Measurements from ENCODE around the gene PGAP2. TPM values are rescaled to one million over a fixed set of nuclear protein-coding genes. Genes with fewer than 3 reads are reported as not detected.

The PGAP2 gene
- total RNA-seq, 6 donors from 2014 or later = 19.5 to 106 (median 25.2) TPM

- no peaks in the 10 kb centered on the region for H3K27me3 ChIP-seq
- 33 to 67% methylated on average over 1 of the region's 1 CpG for WGBS, 2 donors
- peaks cover 69 to 80% (median 73%) of the 10 kb centered on the region in 4 donors for H3K4me1 ChIP-seq
- DNase-seq (no peak), ATAC-seq (ENCODE audit: low FRiP score in 2 of 2) (no peak)
- H3K4me3 ChIP-seq = no peak overlapping the region
- TF ChIP-seq POLR2AphosphoS5 (IDR thresholded peaks at IDR 0.05) (no peak), EP300 (IDR thresholded peaks at IDR 0.05) (no peak)
- H3K9me3 ChIP-seq = no peaks in the 10 kb centered on the region
- no peaks in the 10 kb centered on the region for H3K36me3 ChIP-seq
- H3K27ac ChIP-seq = no peak overlapping the region
These were observed 53.3 kb downstream of the PGAP2 start for GRCh38 chr11:3861683-3862082.

- Histone ChIP-seq H3K36me3 (no peaks in the 10 kb centered on the region), H3K27ac (peak overlapping the region; percentile 70 to 83 (median 78)), H3K4me1 (peaks cover 51 to 69% (median 53%) of the 10 kb centered on the region in 4 donors), H3K9me3 (no peaks in the 10 kb centered on the region), H3K4me3 (no peak overlapping the region), H3K27me3 (no peaks in the 10 kb centered on the region)
- TF ChIP-seq, protein P1, sequence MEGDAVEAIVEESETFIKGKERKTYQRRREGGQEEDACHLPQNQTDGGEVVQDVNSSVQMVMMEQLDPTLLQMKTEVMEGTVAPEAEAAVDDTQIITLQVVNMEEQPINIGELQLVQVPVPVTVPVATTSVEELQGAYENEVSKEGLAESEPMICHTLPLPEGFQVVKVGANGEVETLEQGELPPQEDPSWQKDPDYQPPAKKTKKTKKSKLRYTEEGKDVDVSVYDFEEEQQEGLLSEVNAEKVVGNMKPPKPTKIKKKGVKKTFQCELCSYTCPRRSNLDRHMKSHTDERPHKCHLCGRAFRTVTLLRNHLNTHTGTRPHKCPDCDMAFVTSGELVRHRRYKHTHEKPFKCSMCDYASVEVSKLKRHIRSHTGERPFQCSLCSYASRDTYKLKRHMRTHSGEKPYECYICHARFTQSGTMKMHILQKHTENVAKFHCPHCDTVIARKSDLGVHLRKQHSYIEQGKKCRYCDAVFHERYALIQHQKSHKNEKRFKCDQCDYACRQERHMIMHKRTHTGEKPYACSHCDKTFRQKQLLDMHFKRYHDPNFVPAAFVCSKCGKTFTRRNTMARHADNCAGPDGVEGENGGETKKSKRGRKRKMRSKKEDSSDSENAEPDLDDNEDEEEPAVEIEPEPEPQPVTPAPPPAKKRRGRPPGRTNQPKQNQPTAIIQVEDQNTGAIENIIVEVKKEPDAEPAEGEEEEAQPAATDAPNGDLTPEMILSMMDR (IDR thresholded peaks at IDR 0.05) = no peak
- TF ChIP-seq POLR2A (IDR thresholded peaks at IDR 0.05) = no peak
- no peak for TF ChIP-seq EP300 (IDR thresholded peaks at IDR 0.05)
- no peak for TF ChIP-seq POLR2AphosphoS5 (IDR thresholded peaks at IDR 0.05)
- 29% methylated on average over 3 of the region's 3 CpGs for WGBS, 2 donors
- DNase-seq (no peak), ATAC-seq (ENCODE audit: low FRiP score in 2 of 2) (no peak)
These were observed 57.2 kb downstream of the PGAP2 start for GRCh38 chr11:3865388-3866193.

GRCh38 chr11:3866206-3866605, 57.8 kb downstream of the PGAP2 start:
- 31 to 52% methylated on average over 5 of the region's 5 CpGs for WGBS, 2 donors

GRCh38 chr11:3866836-3867208, 58.5 kb downstream of the PGAP2 start:
- peak overlapping the region; percentile 70 to 83 (median 78) for H3K27ac ChIP-seq
- ATAC-seq (ENCODE audit: low FRiP score in 2 of 2) = no peak
- H3K27me3 ChIP-seq = no peaks in the 10 kb centered on the region
- H3K4me1 ChIP-seq = peaks cover 39 to 58% (median 48%) of the 10 kb centered on the region in 4 donors
- H3K9me3 ChIP-seq = no peaks in the 10 kb centered on the region
- TF ChIP-seq POLR2A (IDR thresholded peaks at IDR 0.05) (no peak), EP300 (IDR thresholded peaks at IDR 0.05) (no peak), POLR2AphosphoS5 (IDR thresholded peaks at IDR 0.05) (no peak)
- TF ChIP-seq, protein P1 (IDR thresholded peaks at IDR 0.05) = no peak
- DNase-seq = no peak
- H3K36me3 ChIP-seq = no peaks in the 10 kb centered on the region
- H3K4me3 ChIP-seq = no peak overlapping the region

More at GRCh38 chr11:3866206-3866605, 57.8 kb downstream of the PGAP2 start:
- Histone ChIP-seq H3K4me3 (no peak overlapping the region), H3K27me3 (no peaks in the 10 kb centered on the region), H3K27ac (peak overlapping the region; percentile 70 to 83 (median 78)), H3K9me3 (no peaks in the 10 kb centered on the region), H3K36me3 (no peaks in the 10 kb centered on the region), H3K4me1 (peaks cover 45 to 64% (median 50%) of the 10 kb centered on the region in 4 donors)
- TF ChIP-seq, protein P1 (IDR thresholded peaks at IDR 0.05) = peak in 2 of 6 experiments; percentile 5 to 16
- TF ChIP-seq POLR2AphosphoS5 (IDR thresholded peaks at IDR 0.05) = peak in 1 of 2 donors; percentile 27
- no peak for TF ChIP-seq EP300 (IDR thresholded peaks at IDR 0.05)
- DNase-seq = peak in 1 of 2 donors; percentile 88
- peak; percentile 69 to 88 for ATAC-seq (ENCODE audit: low FRiP score in 2 of 2)

GRCh38 chr11:3867209-3868091, 59.1 kb downstream of the PGAP2 start:
- 34 to 46% methylated on average over 6 of the region's 6 CpGs for WGBS, 2 donors
- no peaks in the 10 kb centered on the region for H3K36me3 ChIP-seq
- H3K27me3 ChIP-seq = no peaks in the 10 kb centered on the region
- H3K27ac ChIP-seq = peak overlapping the region; percentile 67 to 83 (median 76)
- DNase-seq (peak in 1 of 2 donors; percentile 49), ATAC-seq (ENCODE audit: low FRiP score in 2 of 2) (peak; percentile 21 to 27)
- H3K9me3 ChIP-seq = no peaks in the 10 kb centered on the region
- TF ChIP-seq POLR2AphosphoS5 (IDR thresholded peaks at IDR 0.05) = no peak
- no peak for TF ChIP-seq POLR2A (IDR thresholded peaks at IDR 0.05)
- TF ChIP-seq EP300 (IDR thresholded peaks at IDR 0.05) = no peak
- TF ChIP-seq, protein P1 (IDR thresholded peaks at IDR 0.05) = no peak
- H3K4me1 ChIP-seq = peaks cover 42 to 53% (median 46%) of the 10 kb centered on the region in 4 donors
- no peak overlapping the region for H3K4me3 ChIP-seq

All from upper lobe of left lung (tissue), 6 donors.